Superior temporal gyrus (tissue), 1 donor: Measurements from ENCODE around the gene ZBED6.

Experiments used
- DNase-seq: peaks from one replicate; pipeline ENCODE4 v3.0.0-alpha.2; 2016; ENCODE audit errors: extremely low spot score

ZBED6 gene

DNA sequence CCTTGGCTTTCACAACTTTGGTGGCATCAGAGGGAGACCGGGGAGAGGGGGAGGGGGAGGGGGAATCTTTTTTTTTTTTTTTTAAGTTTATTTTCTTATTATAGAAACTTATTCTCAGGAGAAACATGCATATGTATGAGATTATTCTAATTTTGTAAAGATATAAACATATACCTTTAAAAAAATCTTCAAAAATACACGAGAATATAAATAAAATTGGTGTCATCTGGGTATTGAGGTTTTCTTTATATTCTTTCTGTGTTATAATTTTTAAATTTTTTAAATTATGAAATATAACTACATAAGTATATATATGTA is 47.1 kb downstream of the ZBED6 start:
- DNase-seq, result no peak

DNA sequence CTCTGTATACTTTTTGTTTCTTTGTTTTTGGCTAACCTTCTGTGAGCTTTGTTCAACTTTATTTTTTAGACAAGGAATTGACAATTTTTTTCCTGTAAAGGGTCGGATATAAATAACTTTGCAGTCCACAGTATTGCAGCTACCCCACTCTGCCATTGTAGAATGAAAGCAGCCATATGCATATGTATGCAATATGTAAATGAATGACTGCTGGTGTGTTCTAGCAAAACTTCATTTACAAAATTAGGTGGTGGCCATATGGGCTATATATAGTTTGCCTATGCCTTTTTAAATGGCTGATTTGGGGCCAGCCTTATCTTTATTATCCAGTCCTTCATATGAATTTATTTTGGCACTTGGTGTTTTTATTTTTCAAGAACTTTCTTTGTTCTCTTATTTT is 48.0 kb downstream of the ZBED6 start:
- no peak for DNase-seq
